Measurements from ENCODE around the gene CC2D1B. TPM values are rescaled to one million over a fixed set of nuclear protein-coding genes. Genes with fewer than 3 reads are reported as not detected.

The CC2D1B gene
- total RNA-seq, 1 experiment from 2014 or later = 22.6 TPM

GRCh38 chr1:52355436-52355835, 10.6 kb downstream of the CC2D1B start (continued):
- TF ChIP-seq CTCF (IDR thresholded peaks at IDR 0.05) = no peak
- TF ChIP-seq SMAD3 (CRISPR knock-in tag; IDR thresholded peaks at IDR 0.05; ENCODE audit: borderline replicate concordance) = no peak
- TF ChIP-seq ZNF138 (CRISPR knock-in tag; conservative IDR thresholded peaks at IDR 0.05) = no peak

- POLR2A ChIA-PET = no interaction called here
- no peak for ATAC-seq
- TF ChIP-seq TP53 (CRISPR knock-in tag; IDR thresholded peaks at IDR 0.05) (no peak), KAT7 (CRISPR knock-in tag; IDR thresholded peaks at IDR 0.05; ENCODE audit: borderline replicate concordance) (no peak), E2F4 (CRISPR knock-in tag; IDR thresholded peaks at IDR 0.05; ENCODE audit: borderline replicate concordance, low read depth) (no peak), ARID4B (CRISPR knock-in tag; IDR thresholded peaks at IDR 0.05; ENCODE audit: borderline replicate concordance) (no peak), SP1 (CRISPR knock-in tag; conservative IDR thresholded peaks at IDR 0.05) (no peak), MAX (CRISPR knock-in tag; IDR thresholded peaks at IDR 0.05) (no peak), E2F1 (CRISPR knock-in tag; IDR thresholded peaks at IDR 0.05) (no peak), STAT6 (CRISPR knock-in tag; conservative IDR thresholded peaks at IDR 0.05; ENCODE audit: low read depth) (no peak), NR2C2 (CRISPR knock-in tag; IDR thresholded peaks at IDR 0.05) (no peak), ZNF396 (CRISPR knock-in tag; IDR thresholded peaks at IDR 0.05; ENCODE audit: borderline replicate concordance) (no peak), ZNF532 (CRISPR knock-in tag; IDR thresholded peaks at IDR 0.05; ENCODE audit: borderline replicate concordance) (no peak)
Measured at GRCh38 chr1:52352690-52353089, 13.3 kb downstream of the CC2D1B start.

More at GRCh38 chr1:52352690-52353089, 13.3 kb downstream of the CC2D1B start:
- CTCF ChIA-PET = no interaction called here
- Mint-ChIP-seq H3K27ac (peak overlapping the region; percentile 56; the same call in 1 of the 2 replicates), H3K27me3 (ENCODE audit: low read depth) (no peaks in the 10 kb centered on the region), H3K36me3 (peaks cover 50% of the 10 kb centered on the region), H3K4me3 (no peak overlapping the region), H3K9me3 (no peaks in the 10 kb centered on the region), H3K4me1 (peaks cover 16% of the 10 kb centered on the region)
- DNase-seq (ENCODE audit: low spot score) = no peak

All from WTC11 (cell line).